Duodenal mucosa (tissue), 2 donors: ENCODE results near the gene MYO15B.

Source experiments
- H3K27ac ChIP-seq: one replicate; pipeline ENCODE4 v1.7.0; 2013; ENCODE audit warnings: low read depth, low read length
- H3K27me3 ChIP-seq, 2 donors: one replicate each; pipeline ENCODE4 v1.7.0; 2013; ENCODE audit warnings: low read length in 2 of 2, control low read depth in 1 of 2; ENCODE audit not compliant: insufficient read depth in 2 of 2, control insufficient read depth in 1 of 2
- H3K36me3 ChIP-seq, 2 donors: one replicate each; pipeline ENCODE4 v1.7.0; 2013; ENCODE audit warnings: low read length in 2 of 2, control low read depth in 1 of 2; ENCODE audit not compliant: insufficient read depth in 2 of 2, control insufficient read depth in 1 of 2
- H3K4me1 ChIP-seq, 2 donors: one replicate each; pipeline ENCODE4 v1.7.0; 2013; ENCODE audit warnings: low read length in 2 of 2, control low read depth in 1 of 2; ENCODE audit not compliant: insufficient read depth in 2 of 2, control insufficient read depth in 1 of 2
- H3K4me3 ChIP-seq, 2 donors: one replicate each; pipeline ENCODE4 v1.7.0; 2013; ENCODE audit warnings: low read length in 2 of 2, low read depth in 1 of 2
- H3K9ac ChIP-seq, 2 donors: one replicate each; pipeline ENCODE4 v1.7.0; 2013; ENCODE audit warnings: low read length in 2 of 2, low read depth in 1 of 2
- H3K9me3 ChIP-seq, 2 donors: one replicate each; pipeline ENCODE4 v1.7.0; 2013; ENCODE audit warnings: low read length in 2 of 2, control low read depth in 1 of 2; ENCODE audit not compliant: control insufficient read depth in 1 of 2

MYO15B gene

DNA sequence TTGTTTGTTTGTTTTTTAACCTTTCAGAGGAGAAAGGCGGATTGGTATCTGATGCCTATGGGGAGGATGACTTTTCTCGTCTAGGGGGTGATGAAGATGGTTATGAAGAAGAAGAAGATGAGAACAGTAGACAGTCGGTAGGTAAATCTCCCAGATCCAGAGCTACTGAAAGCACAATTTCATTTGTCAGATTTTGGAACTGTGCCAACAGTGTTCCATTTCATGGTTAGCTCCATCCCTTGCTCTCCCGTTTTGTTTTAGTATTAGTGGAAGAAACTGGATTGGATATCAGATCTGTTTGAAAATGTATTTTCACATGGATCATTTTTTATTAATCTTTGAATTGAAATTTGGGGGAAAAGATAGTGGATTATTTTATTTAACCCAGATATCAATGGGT, 80.9 kb downstream of the MYO15B start:
- peak overlapping the region; percentile 80 to 94 for H3K4me3 ChIP-seq
- H3K4me1 ChIP-seq: peaks cover 18 to 22% of the 10 kb centered on the region in 2 donors
- peaks cover 22 to 35% of the 10 kb centered on the region in 2 donors for H3K36me3 ChIP-seq
- peak overlapping the region in 1 of 2 donors; percentile 94 for H3K9ac ChIP-seq
- no peaks in the 10 kb centered on the region for H3K27me3 ChIP-seq
- no peaks in the 10 kb centered on the region for H3K9me3 ChIP-seq
- H3K27ac ChIP-seq: no peak overlapping the region

DNA sequence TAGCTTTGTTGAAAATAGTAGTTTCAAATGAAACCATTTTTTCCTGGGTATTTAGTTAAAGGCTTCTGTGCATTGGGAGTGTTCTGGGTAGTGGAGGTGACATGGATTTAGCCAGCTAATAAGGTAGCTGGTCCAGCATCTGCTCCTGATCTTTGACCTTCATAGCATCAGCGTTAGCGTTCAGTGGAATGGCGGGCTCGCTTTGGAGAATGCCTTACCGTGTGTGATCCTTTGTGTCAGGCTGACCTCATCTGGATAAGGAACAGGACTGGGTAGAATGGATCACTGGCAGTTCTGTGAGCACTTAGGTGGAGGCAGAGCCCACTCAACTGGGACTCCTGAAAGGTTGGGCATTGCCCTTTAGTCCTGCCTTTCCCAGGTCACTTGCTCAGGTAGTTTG, 83.3 kb downstream of the MYO15B start:
- no peak overlapping the region for H3K27ac ChIP-seq

DNA sequence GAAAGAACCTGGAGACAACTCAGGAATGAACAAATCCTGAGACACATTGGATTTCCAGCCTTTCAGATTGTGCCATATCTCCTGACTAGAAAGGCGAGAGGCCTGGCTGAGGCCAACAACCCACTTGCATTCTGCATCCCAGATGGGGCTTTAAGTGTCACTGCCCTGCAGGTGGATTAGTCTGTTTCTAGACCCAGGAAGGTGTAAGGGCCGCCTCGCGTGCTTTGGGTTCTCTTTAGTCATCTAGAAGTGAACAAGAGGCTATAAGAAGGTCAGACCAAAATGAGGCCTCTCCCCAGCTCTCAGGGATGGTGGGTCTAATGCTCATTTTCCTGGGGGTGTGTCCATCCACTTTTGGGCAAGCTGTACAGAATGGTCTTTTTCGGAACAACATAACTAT, 84.4 kb downstream of the MYO15B start:
- no peaks in the 10 kb centered on the region for H3K9me3 ChIP-seq
- no peak overlapping the region for H3K9ac ChIP-seq
- H3K36me3 ChIP-seq: peaks cover 26 to 45% of the 10 kb centered on the region in 2 donors
- H3K27me3 ChIP-seq: no peaks in the 10 kb centered on the region
- H3K27ac ChIP-seq: no peak overlapping the region
- H3K4me3 ChIP-seq: no peak overlapping the region
- peaks cover 8 to 11% of the 10 kb centered on the region in 2 donors for H3K4me1 ChIP-seq

More for the DNA sequence above, 83.3 kb downstream of the MYO15B start:
- Histone ChIP-seq H3K9ac (no peak overlapping the region), H3K36me3 (peaks cover 26 to 40% of the 10 kb centered on the region in 2 donors), H3K9me3 (no peaks in the 10 kb centered on the region), H3K4me3 (no peak overlapping the region), H3K27me3 (no peaks in the 10 kb centered on the region), H3K4me1 (peaks cover 14 to 19% of the 10 kb centered on the region in 2 donors)

DNA sequence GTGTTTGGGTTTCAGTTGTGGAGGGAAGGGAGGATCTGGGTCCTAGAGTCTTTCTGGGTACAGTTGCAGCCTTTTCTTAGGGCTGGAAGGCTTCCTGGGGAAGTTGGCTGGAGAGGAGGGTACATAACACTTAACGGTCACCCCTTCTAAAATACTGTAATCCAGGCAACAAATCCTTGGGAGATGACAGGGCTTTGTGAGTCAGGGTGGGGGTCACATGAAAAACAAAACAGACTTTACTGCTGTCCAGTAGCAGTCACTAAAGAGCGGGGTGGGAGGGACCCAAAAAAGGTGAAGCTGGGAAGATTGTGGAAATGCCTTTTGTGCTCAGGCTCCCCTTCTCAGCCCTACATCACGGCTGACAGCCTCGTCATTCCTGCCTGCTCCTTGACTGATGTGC, 85.9 kb downstream of the MYO15B start:
- Histone ChIP-seq H3K27me3 (no peaks in the 10 kb centered on the region), H3K9ac (no peak overlapping the region), H3K36me3 (peaks cover 32 to 52% of the 10 kb centered on the region in 2 donors), H3K4me1 (peaks cover under 1 to 1% of the 10 kb centered on the region in 2 donors), H3K9me3 (no peaks in the 10 kb centered on the region), H3K27ac (no peak overlapping the region), H3K4me3 (no peak overlapping the region)
